NCI-H2107 (cell line): ENCODE data around the gene CHCHD6.
A peak's percentile ranks its signal among the peaks of the same experiment; 100 is the strongest.
"Not testable (repeated sequence)": the region's sequence is repeated elsewhere in the genome, so short reads cannot be mapped to it uniquely, and the experiment has no call there.

Experiments used
- DNase-seq: peaks from one replicate; lab custom pipeline; 2025; lab: John Stamatoyannopoulos, UW

The CHCHD6 gene

DNA sequence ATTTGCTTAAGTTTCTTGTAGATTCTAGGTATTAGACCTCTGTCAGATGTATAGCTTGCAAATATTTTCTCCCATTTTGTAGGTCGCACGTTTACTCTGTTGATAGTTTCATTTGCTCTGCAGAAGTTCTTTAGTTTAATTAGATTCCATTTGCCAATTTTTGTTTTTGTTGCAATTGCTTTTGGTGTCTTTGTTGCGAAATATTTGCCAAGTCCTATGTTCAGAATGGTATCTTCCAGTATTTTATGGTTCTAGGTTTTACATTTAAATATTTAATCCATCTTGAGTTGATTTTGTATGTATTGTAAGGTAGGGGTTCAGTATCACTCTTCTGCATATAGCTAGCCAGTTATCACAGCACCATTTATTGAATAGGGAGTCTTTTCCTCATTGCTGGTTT lies 64.9 kb downstream of the CHCHD6 start:
- DNase-seq = no peak

DNA sequence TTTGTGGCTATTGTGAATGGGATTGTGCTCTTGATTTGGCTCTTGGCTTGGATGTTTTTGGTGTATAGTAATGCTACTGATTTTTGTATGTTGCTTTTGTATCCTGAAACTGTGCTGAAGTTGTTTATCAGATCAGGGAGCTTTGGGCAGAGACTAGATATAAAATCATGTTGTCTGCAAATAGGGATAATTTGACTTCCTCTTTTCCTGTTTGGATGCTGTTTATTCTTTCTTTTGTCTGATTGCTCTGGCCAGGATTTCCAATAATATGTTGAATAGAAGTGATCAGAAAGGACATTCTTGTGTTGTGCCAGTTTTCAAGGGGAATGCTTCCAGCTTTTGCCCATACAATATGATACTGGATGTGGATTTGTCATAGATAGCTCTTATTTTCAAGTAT lies 66.1 kb downstream of the CHCHD6 start:
- DNase-seq = no peak

DNA sequence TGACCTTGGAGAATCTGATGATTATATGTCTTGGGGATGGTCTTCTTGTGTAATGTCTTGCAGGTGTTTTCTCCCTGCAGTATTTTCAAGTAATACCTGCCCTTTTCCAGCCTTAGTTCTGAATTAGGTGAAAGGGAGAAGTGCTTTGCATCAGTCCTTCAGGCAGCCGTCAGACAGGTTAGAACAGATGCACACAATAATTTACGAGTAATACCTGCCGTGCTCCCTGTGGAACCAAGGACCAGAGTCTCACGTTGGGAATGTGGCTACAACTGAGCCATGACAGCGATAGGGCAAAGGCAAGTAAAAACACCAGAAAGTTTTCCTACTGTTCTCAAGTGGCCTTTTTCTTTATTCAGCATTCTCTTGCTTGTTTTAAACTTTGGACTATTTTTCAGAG lies 69.1 kb downstream of the CHCHD6 start:
- no peak for DNase-seq

DNA sequence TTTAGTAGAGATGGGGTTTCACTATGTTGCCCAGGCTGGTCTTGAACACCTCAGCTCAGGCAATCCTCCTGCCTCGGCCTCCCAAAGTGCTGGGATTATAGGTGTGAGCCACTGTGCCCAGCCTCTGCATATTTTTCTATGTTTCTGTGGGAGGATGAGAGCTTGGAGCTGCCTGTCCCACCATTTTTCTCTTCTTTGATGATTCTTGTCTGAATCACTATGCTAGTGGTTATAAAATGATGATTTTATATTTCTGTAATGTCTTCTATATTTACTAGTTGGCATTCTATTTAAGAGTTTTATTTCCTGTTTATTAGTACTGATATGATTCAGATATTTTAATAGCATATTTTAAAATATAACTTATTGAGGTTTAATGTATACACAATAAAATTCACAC lies 69.7 kb downstream of the CHCHD6 start:
- DNase-seq = no peak

- DNase-seq = no peak
These were observed 73.3 kb downstream of the CHCHD6 start for GRCh38 chr3:126777366-126777765.

DNA sequence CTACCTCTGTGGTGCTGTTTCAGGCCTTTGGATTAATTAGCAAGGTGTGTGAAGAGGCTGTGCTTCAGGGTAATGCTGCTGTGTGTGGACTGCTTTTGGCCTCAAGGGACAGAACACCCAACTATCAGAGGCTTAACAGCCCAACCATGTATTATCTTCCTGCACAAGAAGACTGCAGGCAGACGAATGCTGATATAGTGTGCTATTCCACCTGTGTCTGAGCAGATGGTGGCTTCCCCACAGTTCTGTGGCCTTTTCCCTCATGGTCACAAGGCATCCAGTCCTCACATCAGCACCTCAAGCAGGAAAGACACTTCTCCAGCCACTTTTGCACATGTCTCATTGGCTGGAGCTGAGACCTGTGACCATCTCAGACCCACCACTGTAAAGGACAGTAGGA lies 76.6 kb downstream of the CHCHD6 start:
- no peak for DNase-seq

DNA sequence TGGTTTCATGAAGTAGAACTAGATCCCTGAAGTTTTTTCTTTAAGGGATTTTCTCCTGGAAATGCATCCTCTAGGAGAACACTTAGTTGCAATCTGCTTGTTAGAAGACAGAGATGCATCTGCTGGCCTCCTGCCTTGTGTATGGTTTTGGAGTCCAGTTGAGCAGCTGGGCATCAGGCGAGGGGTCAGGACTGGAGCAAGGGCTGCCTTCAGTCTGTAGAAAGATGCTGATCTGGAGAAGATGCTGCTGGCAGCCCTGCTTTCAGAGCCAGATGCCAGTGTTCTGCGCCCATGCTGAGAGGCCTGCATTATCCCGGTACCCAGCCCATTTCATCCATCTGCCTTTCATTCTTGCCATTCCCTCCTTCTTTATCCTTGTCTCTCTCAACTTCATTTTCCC lies 77.4 kb downstream of the CHCHD6 start:
- no peak for DNase-seq

GRCh38 chr3:126781889-126782491 lies 78.0 kb downstream of the CHCHD6 start:
- no peak for DNase-seq

- DNase-seq = no peak
These were observed 78.5 kb downstream of the CHCHD6 start for GRCh38 chr3:126782536-126782935.

DNA sequence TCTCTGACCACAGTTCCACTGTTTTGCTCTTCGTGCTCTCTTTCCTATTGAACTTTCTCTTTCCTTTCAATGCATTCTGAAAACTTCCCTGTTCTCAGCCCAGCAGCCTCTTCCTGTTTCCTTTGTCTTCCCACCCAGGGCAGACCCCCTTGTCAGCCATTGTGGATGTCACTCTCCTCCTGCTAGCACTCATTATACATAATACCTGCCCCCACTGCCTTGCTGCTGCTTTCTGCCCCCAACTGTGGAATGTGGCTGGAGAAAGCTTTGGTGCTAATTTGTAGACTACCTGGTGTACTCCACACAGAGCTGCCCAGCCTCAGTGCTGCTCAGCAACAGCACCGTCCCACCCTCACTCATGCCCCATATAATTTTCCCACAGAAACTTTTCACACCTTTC lies 80.2 kb downstream of the CHCHD6 start:
- DNase-seq = no peak

GRCh38 chr3:126791320-126791719 lies 87.3 kb downstream of the CHCHD6 start:
- not testable (repeated sequence) for DNase-seq

GRCh38 chr3:126792998-126793397 lies 89.0 kb downstream of the CHCHD6 start:
- no peak for DNase-seq

DNA sequence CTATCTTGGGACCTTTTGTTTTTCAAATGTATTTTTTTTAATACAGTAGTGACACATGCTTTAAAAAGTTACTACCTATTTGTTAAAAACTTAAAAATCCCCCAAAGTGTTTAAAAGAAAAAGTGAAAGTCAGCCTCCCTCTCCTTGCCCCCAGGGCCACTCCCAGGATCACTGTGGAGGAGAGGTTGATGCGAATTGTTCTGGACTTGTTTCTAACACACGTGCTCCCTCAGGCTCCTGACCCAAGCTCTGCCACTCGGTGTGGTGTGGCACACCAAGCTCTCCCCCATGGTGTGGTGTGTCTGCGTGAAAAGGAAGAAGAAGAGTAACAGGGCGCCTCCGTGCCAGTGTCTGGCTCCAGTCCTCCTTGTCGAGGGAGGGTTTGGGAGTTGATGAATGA lies 93.5 kb downstream of the CHCHD6 start:
- DNase-seq = no peak

DNA sequence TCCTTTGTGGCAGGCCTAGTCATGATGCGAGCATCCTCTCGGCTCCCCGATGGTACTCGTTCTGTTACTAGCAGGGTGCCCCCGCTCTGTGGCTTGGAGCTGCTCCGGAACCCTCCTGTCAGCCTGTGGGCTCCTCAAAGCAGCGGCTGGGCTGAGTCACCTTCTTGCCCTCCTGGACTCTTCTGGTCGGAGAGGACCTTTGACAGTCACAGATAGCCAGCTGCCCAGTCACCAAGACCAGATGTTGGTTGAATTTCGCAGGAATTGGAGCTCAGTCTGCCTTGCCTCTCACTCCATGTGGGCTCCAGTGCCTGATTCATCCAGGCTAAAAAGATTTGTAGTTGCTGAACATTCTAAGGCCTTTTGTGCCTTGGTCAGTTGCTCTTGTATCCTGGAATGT lies 94.5 kb downstream of the CHCHD6 start:
- no peak for DNase-seq

- DNase-seq = no peak
These were observed 95.1 kb downstream of the CHCHD6 start for GRCh38 chr3:126799099-126799498.

GRCh38 chr3:126801312-126801711 lies 97.3 kb downstream of the CHCHD6 start:
- DNase-seq = not testable (repeated sequence)

GRCh38 chr3:126807795-126808194 lies 103.8 kb downstream of the CHCHD6 start:
- no peak for DNase-seq

- no peak for DNase-seq
These were observed 107.5 kb downstream of the CHCHD6 start for GRCh38 chr3:126811530-126811929.

DNA sequence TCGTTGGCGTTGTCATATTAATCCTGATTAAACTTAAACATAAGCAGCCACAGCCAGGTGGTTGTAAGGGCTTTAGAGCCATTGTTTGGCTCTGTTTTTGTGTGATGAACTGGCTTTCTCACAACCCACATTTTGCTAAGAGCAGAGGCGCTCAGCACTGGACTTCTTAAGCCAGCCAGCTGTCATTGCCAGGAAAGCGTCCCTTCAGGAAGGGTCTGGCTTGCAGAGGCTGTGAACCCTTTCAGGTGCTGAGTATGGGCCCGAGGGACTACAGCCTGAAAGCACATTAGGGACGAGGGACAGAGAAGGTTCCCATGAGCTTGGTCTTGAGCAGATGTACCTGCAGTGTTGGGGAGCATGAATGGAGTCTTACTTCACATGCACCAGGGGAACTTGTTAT lies 112.3 kb downstream of the CHCHD6 start:
- no peak for DNase-seq

- DNase-seq = peak; percentile 22
These were observed 113.1 kb downstream of the CHCHD6 start for GRCh38 chr3:126816986-126817777.

DNA sequence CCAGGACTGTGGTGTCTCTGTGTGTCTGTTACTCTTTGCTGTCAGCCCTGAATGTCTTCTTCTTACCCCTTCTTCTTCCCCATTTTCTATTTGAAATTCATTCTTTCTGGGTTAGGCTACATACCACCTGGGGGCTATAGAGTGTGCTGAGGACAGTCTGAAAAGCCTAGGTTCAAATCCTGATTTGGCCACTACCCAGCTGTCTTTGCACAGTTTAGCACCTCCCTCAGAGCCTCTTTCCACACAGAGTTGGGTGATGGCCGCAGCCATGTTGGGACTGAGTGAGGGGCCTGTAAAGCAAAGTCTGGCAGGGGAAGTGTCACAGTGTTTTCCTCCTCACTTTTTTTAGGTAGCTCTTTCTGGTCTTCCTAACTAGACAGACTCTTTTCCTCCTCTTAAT lies 113.7 kb downstream of the CHCHD6 start:
- no peak for DNase-seq

DNA sequence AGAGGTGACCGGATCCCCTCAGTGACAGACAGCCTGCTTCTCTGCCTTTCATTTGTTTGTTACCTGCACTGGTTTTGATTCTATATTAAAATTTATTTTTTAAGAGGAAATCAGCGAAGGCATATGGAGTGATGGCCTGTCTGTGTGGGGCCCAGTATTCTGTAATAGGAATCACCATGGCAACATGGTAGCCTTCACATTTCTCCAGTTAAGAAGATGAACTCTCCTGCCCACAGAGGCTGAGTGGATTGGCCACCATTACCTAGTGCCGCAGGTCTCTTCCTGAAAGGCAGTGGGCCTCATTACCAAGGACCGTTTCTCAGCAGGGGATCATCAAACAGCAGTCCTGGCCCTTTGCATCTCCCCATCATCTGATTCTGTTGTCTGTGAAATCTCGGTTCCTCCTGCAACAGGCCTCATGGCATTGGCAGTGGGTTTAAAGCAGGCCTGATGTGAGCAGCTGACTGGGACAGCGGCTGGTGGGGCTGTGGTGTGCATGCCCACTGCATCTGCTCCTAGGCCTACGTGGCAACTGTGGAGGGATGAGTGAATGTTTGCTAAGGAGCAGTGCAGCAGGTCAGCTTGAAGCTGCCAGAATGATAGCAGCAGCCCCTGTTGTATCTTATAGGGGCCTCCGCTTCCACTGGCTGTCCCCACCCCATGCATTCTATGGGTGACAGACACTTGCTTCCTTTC lies 114.5 kb downstream of the CHCHD6 start:
- DNase-seq = no peak

DNA sequence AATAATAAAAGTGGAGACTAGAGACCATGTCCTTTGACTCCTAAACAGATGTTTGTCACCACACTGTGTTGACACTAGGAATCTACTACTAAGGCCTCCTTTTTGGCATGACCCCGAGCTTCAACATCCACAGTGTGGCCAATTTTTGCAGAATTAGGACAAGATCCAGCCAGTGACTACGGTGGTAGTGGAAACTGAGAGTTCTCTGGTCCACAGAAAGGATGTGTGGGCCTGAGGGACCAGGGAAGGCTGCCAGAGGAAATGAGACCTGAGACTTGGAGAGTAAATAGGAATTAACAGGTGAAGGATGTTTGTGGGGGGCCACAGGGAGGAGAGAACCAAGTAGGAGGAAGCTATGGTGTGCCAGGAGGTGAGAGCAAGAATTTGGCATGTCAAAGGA lies 122.7 kb downstream of the CHCHD6 start:
- no peak for DNase-seq
